Endodermal cell (in vitro differentiated cells): Measurements from ENCODE around the gene MAD2L1. TPM values are rescaled to one million over a fixed set of nuclear protein-coding genes. Genes with fewer than 3 reads are reported as not detected.

Source experiments
- DNase-seq: peaks from one replicate; pipeline ENCODE4 v3.0.0-alpha.2; 2017
- H3K27ac ChIP-seq: 2 replicates; pipeline ENCODE4 v1.5.1; 2013; ENCODE audit warnings: mild to moderate bottlenecking, low read depth, low read length, moderate library complexity
- H3K27me3 ChIP-seq: 2 replicates; pipeline ENCODE4 v1.6.1; 2013; ENCODE audit warnings: mild to moderate bottlenecking, low read length, moderate library complexity; ENCODE audit not compliant: insufficient read depth, control insufficient read depth, poor library complexity, severe bottlenecking
- H3K36me3 ChIP-seq: 2 replicates; pipeline ENCODE4 v1.7.0; 2013; ENCODE audit warnings: mild to moderate bottlenecking, low read length, moderate library complexity; ENCODE audit not compliant: control insufficient read depth, insufficient read depth
- H3K4me1 ChIP-seq: one replicate; pipeline ENCODE4 v1.7.0; 2013; ENCODE audit warnings: low read length; ENCODE audit not compliant: control insufficient read depth, insufficient read depth
- H3K4me3 ChIP-seq: 2 replicates; pipeline ENCODE4 v1.5.1; 2013; ENCODE audit warnings: mild to moderate bottlenecking, low read length, moderate library complexity
- H3K9ac ChIP-seq: 2 replicates; pipeline ENCODE4 v1.6.1; 2013; ENCODE audit warnings: mild to moderate bottlenecking, low read length, moderate library complexity; ENCODE audit not compliant: poor library complexity, severe bottlenecking; ENCODE audit errors: extremely low read depth
- H3K9me3 ChIP-seq: 2 replicates; pipeline ENCODE4 v1.6.1; 2013; ENCODE audit warnings: mild to moderate bottlenecking, low read length, moderate library complexity; ENCODE audit not compliant: control insufficient read depth
- H3K27ac Mint-ChIP-seq: 2 replicates; pipeline ENCODE4 v1.8.0; 2020; ENCODE audit warnings: mixed read lengths
- H3K27me3 Mint-ChIP-seq: 2 replicates; pipeline ENCODE4 v1.8.0; 2021; ENCODE audit warnings: mild to moderate bottlenecking, mixed read lengths; ENCODE audit not compliant: insufficient read depth
- H3K36me3 Mint-ChIP-seq: 2 replicates; pipeline ENCODE4 v1.8.0; 2020; ENCODE audit warnings: low read depth, mixed read lengths
- H3K4me1 Mint-ChIP-seq: 2 replicates; pipeline ENCODE4 v1.8.0; 2020; ENCODE audit warnings: mixed read lengths
- H3K4me3 Mint-ChIP-seq: 2 replicates; pipeline ENCODE4 v1.8.0; 2020; ENCODE audit warnings: mild to moderate bottlenecking, moderate library complexity, mixed read lengths
- H3K9me3 Mint-ChIP-seq: 2 replicates; pipeline ENCODE4 v1.8.0; 2020; ENCODE audit warnings: mild to moderate bottlenecking, mixed read lengths
- CTCF ChIP-seq: fragments of 200-600 bp; sonication (generic); conservative IDR thresholded peaks from 2 replicates; pipeline ENCODE4 v1.5.0; 2021; ENCODE audit warnings: antibody characterized with exemption, mild to moderate bottlenecking
- whole genome bisulfite sequencing, 2 experiments: methylation state at CpG; one replicate each; pipeline versions ENCODE4 v1.1.5 to v1.1.7; 2013; ENCODE audit warnings: missing lambda C conversion rate in 2 of 2, mixed read lengths in 1 of 2; ENCODE audit not compliant: insufficient coverage in 1 of 2, insufficient read length in 1 of 2; 5-methylcytosine and 5-hydroxymethylcytosine counted together
- long read RNA-seq, 4 experiments: library from polyadenylated mRNA in 2 of 4; library from RNA in 1 of 4; library from capped mRNA in 1 of 4; stranded (forward) in 3 of 4; unstranded in 1 of 4; transcript quantifications; one replicate each; pipeline ENCODE4 v2.0.0, GENCODE V29; 2020 to 2021; ENCODE audit warnings: inconsistent platforms in 1 of 4
- polyA plus RNA-seq, 2 experiments: library from polyadenylated mRNA; stranded (reverse); fragments of 50-300 nt; gene quantifications; one replicate each; pipeline ENCODE4 v1.2.3, GENCODE V29; 2013
- total RNA-seq, 2 donors: library from RNA; stranded (reverse); fragmentation: NEBNext Ultra II Directional in 1 of 2; extraction: Animal tissue kit (Norgen Biotek cat#: 25700) in 1 of 2; gene quantifications; 2 replicates in 1 of 2; 3 replicates in 1 of 2; pipeline ENCODE4 v1.2.1, GENCODE V29; 2021

The MAD2L1 gene
- 10 to 100 TPM; 53.3 to 82.4 TPM for total RNA-seq
- 108 TPM for polyA plus RNA-seq (2013, experiment 1 of 2)
- 107 TPM for polyA plus RNA-seq (2013, experiment 2 of 2)
- long read RNA-seq, experiment 1, full-length matches to known transcripts: 80 of 101 reads
- long read RNA-seq, experiment 1, partial matches to known transcripts: 5 of 101 reads
- long read RNA-seq, experiment 1, other reads (novel, unspliced or antisense): 16 of 101 reads
- long read RNA-seq, experiment 2, full-length matches to known transcripts: 114 of 120 reads
- long read RNA-seq, experiment 2, partial matches to known transcripts: 0 of 120 reads
- long read RNA-seq, experiment 2, other reads (novel, unspliced or antisense): 6 of 120 reads
- long read RNA-seq, experiment 3, full-length matches to known transcripts: 339 of 347 reads
- long read RNA-seq, experiment 3, partial matches to known transcripts: 2 of 347 reads
- long read RNA-seq, experiment 3, other reads (novel, unspliced or antisense): 6 of 347 reads
- long read RNA-seq, experiment 4, full-length matches to known transcripts: 279 of 280 reads
- long read RNA-seq, experiment 4, partial matches to known transcripts: 0 of 280 reads
- long read RNA-seq, experiment 4, other reads (novel, unspliced or antisense): 1 of 280 reads

GRCh38 chr4:120066517-120067340 is at the start of gene MAD2L1:
Gene MAD2L1 (minus strand): TSS chr4:120066848. CDS start chr4:120066734, 114 bp downstream.
- Mint-ChIP-seq H3K36me3 (peaks cover 11% of the 10 kb centered on the region), H3K4me3 (peak within 1 kb of the TSS; percentile 90), H3K27ac (peak within 1 kb of the TSS; percentile 99), H3K27me3 (no peaks in the 10 kb centered on the region), H3K4me1 (peaks cover 27% of the 10 kb centered on the region), H3K9me3 (no peaks in the 10 kb centered on the region)
- H3K27me3 ChIP-seq: no peaks in the 10 kb centered on the region
- peak within 1 kb of the TSS; percentile 97 for H3K4me3 ChIP-seq
- H3K4me1 ChIP-seq: peaks cover 12% of the 10 kb centered on the region
- peak within 1 kb of the TSS; percentile 92 for H3K27ac ChIP-seq
- no peaks in the 10 kb centered on the region for H3K9me3 ChIP-seq
- no peak for TF ChIP-seq CTCF
- DNase-seq: peak; percentile 99
- peaks cover 25% of the 10 kb centered on the region for H3K36me3 ChIP-seq
- H3K9ac ChIP-seq: peak within 1 kb of the TSS; percentile 91
- 0 to 1% methylated on average over 19 to 65 of the region's 65 CpGs for whole genome bisulfite sequencing, 2 experiments

- no peaks in the 10 kb centered on the region for H3K36me3 Mint-ChIP-seq
Observed at GRCh38 chr4:120111745-120112144, 45.1 kb upstream of the MAD2L1 start.

More at GRCh38 chr4:120111745-120112144, 45.1 kb upstream of the MAD2L1 start:
- peaks cover 2% of the 10 kb centered on the region for H3K9me3 Mint-ChIP-seq
- Histone ChIP-seq H3K4me1 (no peaks in the 10 kb centered on the region), H3K36me3 (no peaks in the 10 kb centered on the region), H3K9me3 (no peaks in the 10 kb centered on the region), H3K27ac (no peak overlapping the region), H3K27me3 (no peaks in the 10 kb centered on the region), H3K4me3 (no peak overlapping the region), H3K9ac (no peak overlapping the region)
- no peaks in the 10 kb centered on the region for H3K27me3 Mint-ChIP-seq
- no peak for DNase-seq
- no CpG with 5 or more reads among the region's 1 CpG for WGBS, 2 experiments
- no peak overlapping the region for H3K4me3 Mint-ChIP-seq
- H3K27ac Mint-ChIP-seq: no peak overlapping the region
- no peaks in the 10 kb centered on the region for H3K4me1 Mint-ChIP-seq
- TF ChIP-seq CTCF: no peak
